Measurements from ENCODE around the gene SOS1. TPM values are rescaled to one million over a fixed set of nuclear protein-coding genes. Genes with fewer than 3 reads are reported as not detected.
A peak's percentile ranks its signal among the peaks of the same experiment; 100 is the strongest.

The SOS1 gene
- total RNA-seq, 1 donor from 2014 or later = 48.2 TPM

- DNase-seq = no peak
Observed at GRCh38 chr2:39024833-39025232, 96.0 kb downstream of the SOS1 start.

GRCh38 chr2:39023649-39024048 is 97.2 kb downstream of the SOS1 start:
- no peak for DNase-seq

- no peak for DNase-seq
Observed at GRCh38 chr2:39022642-39023235, 98.1 kb downstream of the SOS1 start.

GRCh38 chr2:39020383-39020782 is 100.5 kb downstream of the SOS1 start:
- no peak for DNase-seq

GRCh38 chr2:39018638-39019037 is 102.2 kb downstream of the SOS1 start:
- DNase-seq = peak; percentile 11

GRCh38 chr2:39017334-39017733 is 103.5 kb downstream of the SOS1 start:
- DNase-seq = peak; percentile 27

GRCh38 chr2:39015424-39015823 is 105.4 kb downstream of the SOS1 start:
- DNase-seq = no peak

GRCh38 chr2:39013871-39014270 is 107.0 kb downstream of the SOS1 start:
- DNase-seq = no peak

GRCh38 chr2:39008665-39009064 is 112.2 kb downstream of the SOS1 start:
- no peak for DNase-seq

GRCh38 chr2:39007875-39008504 is 112.9 kb downstream of the SOS1 start:
- no peak for DNase-seq

- DNase-seq = no peak
Observed at GRCh38 chr2:39000552-39000951, 120.3 kb downstream of the SOS1 start.

GRCh38 chr2:38997781-38998180 is 123.1 kb downstream of the SOS1 start:
- DNase-seq = peak; percentile 24

- no peak for DNase-seq
Observed at GRCh38 chr2:38991899-38992298, 129.0 kb downstream of the SOS1 start.

GRCh38 chr2:38988716-38989115 is 132.1 kb downstream of the SOS1 start:
- DNase-seq = no peak

- no peak for DNase-seq
Observed at GRCh38 chr2:38982498-38982897, 138.4 kb downstream of the SOS1 start.

- no peak for DNase-seq
Observed at GRCh38 chr2:38981670-38982357, 139.0 kb downstream of the SOS1 start.

- no peak for DNase-seq
Observed at GRCh38 chr2:38981003-38981669, 139.7 kb downstream of the SOS1 start.

- no peak for DNase-seq
Observed at GRCh38 chr2:38978908-38979307, 141.9 kb downstream of the SOS1 start.

- no peak for DNase-seq
Observed at GRCh38 chr2:38978296-38978903, 142.5 kb downstream of the SOS1 start.

- DNase-seq = no peak
Observed at GRCh38 chr2:38977047-38977446, 143.8 kb downstream of the SOS1 start.

- peak; percentile 56 for DNase-seq
Observed at GRCh38 chr2:38975042-38975441, 145.8 kb downstream of the SOS1 start.

GRCh38 chr2:38973266-38973665 is 147.6 kb downstream of the SOS1 start:
- DNase-seq = no peak

GRCh38 chr2:38971377-38971776 is 149.5 kb downstream of the SOS1 start:
- no peak for DNase-seq

Data from tongue (tissue), 2 donors.